Gastrocnemius medialis (tissue), 4 donors: ENCODE data around the gene DCAF5. TPM values are rescaled to one million over a fixed set of nuclear protein-coding genes. Genes with fewer than 3 reads are reported as not detected.

Experiments
- ATAC-seq, 2 donors: fragments of 150-250 bp; one replicate each; pipeline ENCODE4 v1.9.1; 2016
- DNase-seq, 2 donors: peaks; one replicate each; pipeline ENCODE4 v3.0.0-alpha.2; 2019
- H3K27ac ChIP-seq, 4 donors: fragments of 200-600 bp; sonication (generic); 1 replicate in 1 of 4; 2 replicates in 3 of 4; pipeline ENCODE4 v1.5.1; 2016 to 2018; ENCODE audit warnings: mild to moderate bottlenecking in 2 of 4, moderate library complexity in 1 of 4
- H3K27me3 ChIP-seq, 3 donors: fragments of 200-600 bp; sonication (generic) in 2 of 3; 1 replicate in 1 of 3; 2 replicates in 2 of 3; pipeline versions ENCODE4 v1.5.1 to v1.6.0; 2016 to 2019; ENCODE audit warnings: mild to moderate bottlenecking in 1 of 3, moderate library complexity in 1 of 3
- H3K36me3 ChIP-seq, 2 donors: fragments of 200-600 bp; sonication (generic) in 1 of 2; one replicate each; pipeline ENCODE4 v1.5.1; 2017 to 2018
- H3K4me1 ChIP-seq, 2 donors: fragments of 200-600 bp; sonication (generic) in 1 of 2; one replicate each; pipeline ENCODE4 v1.5.1; 2016 to 2017; ENCODE audit warnings: mild to moderate bottlenecking in 2 of 2
- H3K4me3 ChIP-seq, 4 donors: fragments of 200-600 bp; sonication (generic) in 3 of 4; 1 replicate in 1 of 4; 2 replicates in 3 of 4; pipeline ENCODE4 v1.5.1; 2016 to 2019; ENCODE audit warnings: mild to moderate bottlenecking in 2 of 4
- H3K9me3 ChIP-seq, 3 donors: fragments of 200-600 bp; sonication (generic) in 2 of 3; 1 replicate in 1 of 3; 2 replicates in 2 of 3; pipeline ENCODE4 v1.5.1; 2016 to 2019
- CTCF ChIP-seq, 5 experiments: fragments of 450-650 bp in 3 of 5; fragments of 200-600 bp in 2 of 5; sonication (generic) in 2 of 5; IDR thresholded peaks in 4 of 5; conservative IDR thresholded peaks in 1 of 5; 1 replicate in 4 of 5; 2 replicates in 1 of 5; pipeline ENCODE4 v1.5.1; 2016 to 2019; ENCODE audit warnings: antibody characterized with exemption in 5 of 5, mild to moderate bottlenecking in 3 of 5, moderate library complexity in 3 of 5
- POLR2A ChIP-seq, 2 donors: fragments of 450-650 bp; IDR thresholded peaks; one replicate each; pipeline ENCODE4 v1.6.1; 2017; ENCODE audit warnings: antibody characterized with exemption in 2 of 2, mild to moderate bottlenecking in 2 of 2, moderate library complexity in 2 of 2
- in situ Hi-C, 4 donors: fragments of 200-750 bp; cut with MboI; loops; one replicate each; pipeline versions ENCODE4 v1.15.0 to v1.8.0; 2017; ENCODE audit warnings: low sequenced_read_pairs in 4 of 4
- intact Hi-C: fragments of 100-400 bp; cut with DNase I; formaldehyde crosslinking; loops from one replicate; pipeline ENCODE4 v1.15.1; 2023; ENCODE audit warnings: low total_unique reads
- total RNA-seq, 4 donors: library from RNA; depleted of rRNA; stranded (reverse); fragments of >200 nt; gene quantifications; one replicate each; pipeline versions ENCODE4 v1.1.0 to v1.2.3, GENCODE V29; 2016

DCAF5 gene
- total RNA-seq, 4 donors from 2014 or later, result 45.9 to 96.6 (median 66.8) TPM

- Histone ChIP-seq H3K27me3 (no peaks in the 10 kb centered on the region), H3K36me3 (peaks cover 0 to 20% of the 10 kb centered on the region in 2 donors), H3K27ac (no peak overlapping the region), H3K4me1 (peaks cover 0 to under 1% of the 10 kb centered on the region in 2 donors), H3K9me3 (no peaks in the 10 kb centered on the region), H3K4me3 (no peak overlapping the region)
- intact Hi-C loops, result no loop called here
- TF ChIP-seq CTCF (IDR thresholded peaks at IDR 0.05 in 4 of 5, conservative IDR thresholded peaks at IDR 0.05 in 1 of 5) (no peak), POLR2A (IDR thresholded peaks at IDR 0.05) (no peak)
- DNase-seq, result no peak
- ATAC-seq, result no peak
- in situ Hi-C loops, result no loop called here
Measured at GRCh38 chr14:69073915-69074314, 79.0 kb downstream of the DCAF5 start.

GRCh38 chr14:69073429-69073828 is 79.5 kb downstream of the DCAF5 start:
- no peak for ATAC-seq
- no peak for DNase-seq
- Histone ChIP-seq H3K4me3 (no peak overlapping the region), H3K9me3 (no peaks in the 10 kb centered on the region), H3K4me1 (no peaks in the 10 kb centered on the region), H3K27ac (no peak overlapping the region), H3K36me3 (peaks cover 0 to 20% of the 10 kb centered on the region in 2 donors), H3K27me3 (no peaks in the 10 kb centered on the region)
- intact Hi-C loops, result no loop called here
- no peak for TF ChIP-seq CTCF (IDR thresholded peaks at IDR 0.05 in 4 of 5, conservative IDR thresholded peaks at IDR 0.05 in 1 of 5)
- TF ChIP-seq POLR2A (IDR thresholded peaks at IDR 0.05), result no peak
- in situ Hi-C loops, result no loop called here

- no peaks in the 10 kb centered on the region for H3K27me3 ChIP-seq
- no peak overlapping the region for H3K27ac ChIP-seq
- in situ Hi-C loops, result no loop called here
- TF ChIP-seq CTCF (IDR thresholded peaks at IDR 0.05 in 4 of 5, conservative IDR thresholded peaks at IDR 0.05 in 1 of 5) (no peak), POLR2A (IDR thresholded peaks at IDR 0.05) (no peak)
- DNase-seq, result no peak
- no peak for ATAC-seq
- no peaks in the 10 kb centered on the region for H3K9me3 ChIP-seq
- H3K4me1 ChIP-seq, result no peaks in the 10 kb centered on the region
- H3K36me3 ChIP-seq, result peaks cover 0 to 26% of the 10 kb centered on the region in 2 donors
- intact Hi-C loops, result no loop called here
- H3K4me3 ChIP-seq, result no peak overlapping the region
Measured at GRCh38 chr14:69072584-69072983, 80.3 kb downstream of the DCAF5 start.

- ATAC-seq (no peak), DNase-seq (no peak)
- no peak for TF ChIP-seq CTCF (IDR thresholded peaks at IDR 0.05 in 4 of 5, conservative IDR thresholded peaks at IDR 0.05 in 1 of 5)
- no peak for TF ChIP-seq POLR2A (IDR thresholded peaks at IDR 0.05)
- peaks cover 0 to 15% of the 10 kb centered on the region in 2 donors for H3K36me3 ChIP-seq
- H3K4me1 ChIP-seq, result no peaks in the 10 kb centered on the region
- in situ Hi-C loops, result no loop called here
- no peaks in the 10 kb centered on the region for H3K9me3 ChIP-seq
- intact Hi-C loops, result no loop called here
- H3K27me3 ChIP-seq, result no peaks in the 10 kb centered on the region
- no peak overlapping the region for H3K27ac ChIP-seq
- no peak overlapping the region for H3K4me3 ChIP-seq
Measured at GRCh38 chr14:69068744-69069421, 84.0 kb downstream of the DCAF5 start.
